ENCODE measurements around the gene PRKCE. TPM values are rescaled to one million over a fixed set of nuclear protein-coding genes. Genes with fewer than 3 reads are reported as not detected.

Gene PRKCE
- total RNA-seq, 1 experiment from 2014 or later: 1.3 TPM

DNA sequence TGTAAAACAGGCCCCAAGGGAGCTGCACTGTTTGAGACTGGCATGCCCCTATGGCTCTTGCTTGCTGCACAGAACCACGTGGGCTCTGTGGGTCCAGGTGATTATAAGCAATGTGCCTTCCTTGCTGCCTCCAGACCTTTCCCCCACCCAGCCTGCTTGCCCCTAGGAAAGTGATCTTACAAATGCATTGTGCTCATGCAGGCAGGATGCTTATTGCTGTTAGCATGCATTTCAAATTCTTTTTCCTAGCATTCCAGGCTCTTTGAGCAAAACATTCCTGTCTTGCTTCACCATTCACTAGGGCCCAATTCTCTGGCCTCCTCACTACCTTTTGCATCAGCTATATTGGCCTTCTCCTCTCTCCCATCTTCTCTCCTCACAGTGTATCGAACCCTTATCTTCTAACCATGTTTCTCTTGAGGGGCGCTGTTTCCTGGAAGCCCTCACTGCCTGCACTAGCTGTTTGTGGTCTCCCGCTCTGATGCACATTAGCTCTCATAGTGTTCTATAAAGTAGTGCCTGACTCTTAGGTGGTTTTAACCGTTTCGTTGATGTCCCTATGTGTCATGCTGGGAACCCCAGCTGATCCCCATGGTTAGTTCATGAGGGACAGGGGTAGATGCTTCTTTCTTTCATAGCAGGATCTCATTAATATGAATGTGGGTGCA lies 492.8 kb downstream of the PRKCE start:
- Histone ChIP-seq H3K27ac (ENCODE audit: insufficient read length, low read depth, low read length) (no peak overlapping the region), H2AK5ac (ENCODE audit: insufficient read length, low read length) (no peak overlapping the region), H4K91ac (ENCODE audit: insufficient read length, low read depth, low read length) (no peak overlapping the region), H4K8ac (replicated peaks; ENCODE audit: insufficient read length, low read depth, low read length) (no peak overlapping the region), H3K79me2 (ENCODE audit: insufficient read depth, low read length) (no peaks in the 10 kb centered on the region), H3K9ac (ENCODE audit: extremely low read depth, insufficient read length, low read length) (no peak overlapping the region), H3K14ac (ENCODE audit: insufficient read depth, low read length) (no peak overlapping the region), H3K27me3 (ENCODE audit: insufficient read depth, low read length) (no peaks in the 10 kb centered on the region), H2BK20ac (ENCODE audit: low read depth, low read length, poor library complexity, severe bottlenecking) (no peak overlapping the region), H2BK120ac (ENCODE audit: low read depth, low read length, poor library complexity, severe bottlenecking) (no peak overlapping the region), H4K20me1 (ENCODE audit: control insufficient read depth, insufficient read depth, insufficient read length) (no peaks in the 10 kb centered on the region), H3K4ac (ENCODE audit: low read depth, low read length) (no peak overlapping the region), H3K23me2 (ENCODE audit: insufficient read length, low read depth, low read length, poor library complexity, severe bottlenecking) (no peaks in the 10 kb centered on the region), H3K4me1 (ENCODE audit: insufficient read depth, low read length) (peaks cover 6% of the 10 kb centered on the region), H3K56ac (ENCODE audit: insufficient read length, low read depth, low read length) (no peak overlapping the region), H3T11ph (ENCODE audit: low read length) (no peak overlapping the region), H4K5ac (ENCODE audit: insufficient read length, low read depth, low read length) (no peak overlapping the region), H2BK12ac (ENCODE audit: insufficient read length, low read depth, low read length) (no peak overlapping the region), H3K4me2 (ENCODE audit: insufficient read depth, insufficient read length, low read length) (no peak overlapping the region), H2AFZ (ENCODE audit: low read length) (no peak overlapping the region), H2BK5ac (ENCODE audit: insufficient read length, low read length) (no peak overlapping the region), H3K23ac (ENCODE audit: insufficient read length, low read depth, low read length) (no peak overlapping the region), H2BK15ac (ENCODE audit: low read depth, low read length) (no peak overlapping the region), H3K79me1 (ENCODE audit: insufficient read depth, low read depth, low read length, poor library complexity, severe bottlenecking) (no peaks in the 10 kb centered on the region), H3K18ac (ENCODE audit: insufficient read length, low read depth, low read length) (no peak overlapping the region), H3K9me3 (ENCODE audit: control insufficient read depth, low read depth, low read length) (no peaks in the 10 kb centered on the region)
- H3K9me3 Mint-ChIP-seq: no peaks in the 10 kb centered on the region
- H3K4me1 Mint-ChIP-seq: peaks cover 11 to 12% of the 10 kb centered on the region in 2 experiments
- no peaks in the 10 kb centered on the region for H3K36me3 Mint-ChIP-seq (ENCODE audit: insufficient read depth in 1 of 3, low read depth in 3 of 3)
- DNase-seq: no peak
- WGBS (ENCODE audit: extremely low coverage, insufficient read length, low lambda C conversion rate): no CpG with 5 or more reads among the region's 6 CpGs
- peaks cover 2% of the 10 kb centered on the region for H3K27me3 Mint-ChIP-seq (ENCODE audit: low read depth)
- H3K27ac Mint-ChIP-seq: peak overlapping the region in 1 of 3 experiments; percentile 2; a peak in 2 of 7 replicates
- no peak overlapping the region for H3K4me3 Mint-ChIP-seq
- TF ChIP-seq, protein P1, sequence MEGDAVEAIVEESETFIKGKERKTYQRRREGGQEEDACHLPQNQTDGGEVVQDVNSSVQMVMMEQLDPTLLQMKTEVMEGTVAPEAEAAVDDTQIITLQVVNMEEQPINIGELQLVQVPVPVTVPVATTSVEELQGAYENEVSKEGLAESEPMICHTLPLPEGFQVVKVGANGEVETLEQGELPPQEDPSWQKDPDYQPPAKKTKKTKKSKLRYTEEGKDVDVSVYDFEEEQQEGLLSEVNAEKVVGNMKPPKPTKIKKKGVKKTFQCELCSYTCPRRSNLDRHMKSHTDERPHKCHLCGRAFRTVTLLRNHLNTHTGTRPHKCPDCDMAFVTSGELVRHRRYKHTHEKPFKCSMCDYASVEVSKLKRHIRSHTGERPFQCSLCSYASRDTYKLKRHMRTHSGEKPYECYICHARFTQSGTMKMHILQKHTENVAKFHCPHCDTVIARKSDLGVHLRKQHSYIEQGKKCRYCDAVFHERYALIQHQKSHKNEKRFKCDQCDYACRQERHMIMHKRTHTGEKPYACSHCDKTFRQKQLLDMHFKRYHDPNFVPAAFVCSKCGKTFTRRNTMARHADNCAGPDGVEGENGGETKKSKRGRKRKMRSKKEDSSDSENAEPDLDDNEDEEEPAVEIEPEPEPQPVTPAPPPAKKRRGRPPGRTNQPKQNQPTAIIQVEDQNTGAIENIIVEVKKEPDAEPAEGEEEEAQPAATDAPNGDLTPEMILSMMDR (conservative IDR thresholded peaks at IDR 0.05): no peak
